Epithelial cell of esophagus (primary cell): ENCODE measurements around the gene ARNT2.
A peak's percentile ranks its signal among the peaks of the same experiment; 100 is the strongest.

ENCODE experiments used
- DNase-seq: peaks from one replicate; pipeline ENCODE4 v3.0.0; 2010; ENCODE audit warnings: low read depth
- H3K4me3 ChIP-seq: 2 replicates; pipeline ENCODE4 v1.5.1; 2011; ENCODE audit warnings: mild to moderate bottlenecking, low read length, control low read depth
- CTCF ChIP-seq: IDR thresholded peaks from 2 replicates; pipeline ENCODE4 v1.5.1; 2011; ENCODE audit warnings: low read depth, mild to moderate bottlenecking, low read length, control low read depth, inconsistent platforms; ENCODE audit not compliant: insufficient read depth; ENCODE audit errors: missing control alignments

Gene ARNT2

GRCh38 chr15:80633221-80633620 lies 229.0 kb downstream of the ARNT2 start:
- no peak for DNase-seq
- TF ChIP-seq CTCF, result no peak
- H3K4me3 ChIP-seq, result no peak overlapping the region

- no peak for TF ChIP-seq CTCF
- DNase-seq, result no peak
- no peak overlapping the region for H3K4me3 ChIP-seq
These were observed 231.8 kb downstream of the ARNT2 start for GRCh38 chr15:80635953-80636352.

GRCh38 chr15:80636675-80637074 lies 232.5 kb downstream of the ARNT2 start:
- TF ChIP-seq CTCF, result peak; percentile 42
- peak; percentile 68 for DNase-seq
- no peak overlapping the region for H3K4me3 ChIP-seq

GRCh38 chr15:80637747-80638146 lies 233.6 kb downstream of the ARNT2 start:
- TF ChIP-seq CTCF, result no peak

GRCh38 chr15:80638553-80639167 lies 234.5 kb downstream of the ARNT2 start:
- DNase-seq, result no peak

More at GRCh38 chr15:80637747-80638146, 233.6 kb downstream of the ARNT2 start:
- no peak overlapping the region for H3K4me3 ChIP-seq
- DNase-seq, result no peak

GRCh38 chr15:80639168-80639555 lies 235.0 kb downstream of the ARNT2 start:
- DNase-seq, result no peak
- no peak overlapping the region for H3K4me3 ChIP-seq
- TF ChIP-seq CTCF, result no peak

More at GRCh38 chr15:80638553-80639167, 234.5 kb downstream of the ARNT2 start:
- H3K4me3 ChIP-seq, result no peak overlapping the region
- no peak for TF ChIP-seq CTCF

GRCh38 chr15:80640531-80641121 lies 236.4 kb downstream of the ARNT2 start:
- TF ChIP-seq CTCF, result no peak
- DNase-seq, result no peak
- no peak overlapping the region for H3K4me3 ChIP-seq
